GM18909 (cell line): ENCODE measurements around the gene ETS1.
A peak's percentile ranks its signal among the peaks of the same experiment; 100 is the strongest.

Source experiments
- ATAC-seq: cut with Tn5 transposase; IDR thresholded peaks from one replicate; pipeline ENCODE4 v1.9.1; 2021; ENCODE audit warnings: mild to moderate bottlenecking; ENCODE audit not compliant: unreplicated experiment, poor library complexity

ETS1 gene

DNA sequence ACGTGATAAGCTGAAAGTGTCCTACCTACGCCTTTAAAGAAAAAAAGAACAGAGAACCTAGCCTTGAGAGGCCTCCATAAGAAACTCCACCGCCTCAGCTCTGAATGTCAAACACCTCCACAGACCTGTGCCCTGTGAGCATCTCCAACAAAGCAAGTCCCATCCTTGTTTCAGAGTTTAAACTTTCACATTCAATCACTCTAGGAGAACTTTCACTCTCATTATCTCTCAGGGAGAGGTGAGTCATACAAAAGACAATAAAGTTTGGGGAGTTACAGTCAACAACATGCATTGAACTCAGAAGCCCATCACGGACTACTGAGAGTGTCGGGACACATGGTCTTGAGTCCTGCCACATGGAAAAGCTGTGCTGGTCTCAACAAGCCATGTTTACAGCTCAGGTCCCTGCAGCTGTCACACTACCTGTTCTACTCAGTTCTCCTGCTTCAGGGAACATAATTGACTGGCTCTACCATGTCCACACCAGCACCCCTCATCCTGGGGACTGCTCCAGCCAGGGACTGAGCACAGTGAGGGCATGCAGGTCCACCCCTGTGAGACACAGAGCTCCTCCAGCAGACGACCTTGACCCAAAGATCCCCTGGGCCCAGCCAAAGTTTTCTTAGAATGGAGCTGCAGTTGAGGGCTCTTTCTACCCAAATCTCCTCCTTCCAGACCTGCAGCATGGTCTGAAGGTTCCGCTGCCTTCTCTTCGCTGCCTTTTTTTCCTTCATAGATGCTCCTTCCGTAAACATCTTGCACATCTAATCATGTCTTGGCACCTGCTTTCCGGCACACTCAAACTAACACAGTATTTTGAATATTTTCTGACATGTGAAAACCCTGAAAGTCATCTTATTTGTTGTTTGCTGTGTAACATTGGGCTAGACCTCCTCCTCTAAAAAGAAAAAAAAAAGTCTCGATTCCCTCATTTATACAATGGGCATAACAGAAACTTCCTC lies 114.9 kb downstream of the ETS1 start:
- peak; percentile 48 for ATAC-seq

DNA sequence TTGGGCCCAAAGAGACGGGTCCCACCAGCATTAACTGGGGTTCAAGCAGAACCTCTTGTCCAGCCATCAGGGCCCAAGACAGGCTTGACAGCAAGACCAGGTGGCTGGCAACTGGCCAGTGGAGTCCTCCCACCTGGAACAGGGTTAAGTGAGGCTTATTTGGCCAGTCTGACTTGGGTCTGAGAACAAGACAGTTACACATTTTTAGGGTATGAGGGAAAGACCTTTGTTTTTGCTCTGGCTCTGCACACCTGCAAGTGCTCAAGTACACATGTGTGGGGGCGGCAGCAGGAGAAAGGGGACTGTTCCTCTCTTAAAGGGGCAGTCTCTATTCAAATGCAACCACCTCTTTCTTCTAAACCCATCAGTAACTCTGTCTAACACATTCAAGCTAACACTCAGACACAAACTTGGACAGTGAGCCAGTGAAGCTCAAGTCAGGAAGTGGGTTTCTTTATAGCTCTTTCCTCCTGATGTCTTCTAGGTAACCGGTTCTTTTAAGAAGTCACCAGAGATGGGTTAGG lies 116.2 kb downstream of the ETS1 start:
- peak; percentile 51 for ATAC-seq

DNA sequence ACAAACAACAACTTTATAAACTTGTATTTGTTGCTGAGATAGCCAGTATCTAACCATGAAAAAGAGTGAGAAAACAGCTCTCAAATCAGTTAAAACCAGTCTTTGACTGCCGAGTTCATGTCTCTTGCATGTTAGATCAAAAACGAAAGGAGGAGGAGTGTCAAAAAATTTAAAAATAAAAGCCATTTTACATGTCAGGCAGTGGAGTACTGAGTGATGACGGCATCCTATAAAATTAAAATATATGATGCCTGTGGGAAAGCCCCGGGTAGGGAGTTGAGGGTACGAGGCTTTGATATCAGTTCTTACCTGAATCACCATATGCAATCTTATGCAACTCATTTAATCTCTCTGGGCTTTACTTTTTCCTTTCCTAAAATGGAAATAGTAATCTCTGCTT lies 117.3 kb downstream of the ETS1 start:
- ATAC-seq, result no peak

DNA sequence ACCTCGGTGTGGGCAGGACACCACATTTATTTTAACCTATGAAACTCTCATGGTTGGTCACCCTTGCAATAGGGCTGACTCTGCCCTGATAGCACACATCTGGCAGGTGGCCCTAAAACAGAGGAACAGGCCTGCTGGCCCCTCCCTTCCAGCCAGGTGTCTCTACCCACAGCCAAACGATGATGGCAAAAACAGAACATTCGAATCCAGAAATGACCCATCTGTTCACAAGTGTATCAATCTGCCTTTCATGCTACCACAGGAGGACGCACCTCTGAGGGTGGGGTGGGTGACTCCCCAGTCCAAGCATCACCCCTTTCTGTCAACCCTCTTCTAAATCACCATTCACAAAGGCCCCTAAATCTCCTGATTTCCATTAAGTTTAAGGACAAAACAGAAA lies 118.1 kb downstream of the ETS1 start:
- ATAC-seq, result peak; percentile 55

DNA sequence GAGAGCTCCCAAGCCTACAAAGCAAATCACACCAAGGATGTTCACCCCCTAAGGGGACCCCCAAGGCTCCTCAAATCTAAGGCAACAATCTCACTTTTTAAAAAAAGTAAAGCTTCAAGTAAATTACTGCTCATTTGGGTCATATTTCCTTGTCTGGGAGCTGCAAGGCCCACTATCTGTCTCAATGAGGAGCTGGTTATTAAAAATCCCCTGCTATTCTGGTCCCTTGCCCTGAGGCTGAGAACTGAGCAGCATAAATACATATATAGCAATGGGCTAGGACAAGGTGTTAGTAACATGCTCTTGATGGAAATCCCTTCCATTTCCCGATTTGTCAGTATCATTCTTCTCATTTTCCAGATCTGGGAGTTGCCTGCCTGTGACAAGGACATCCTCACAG lies 119.2 kb downstream of the ETS1 start:
- ATAC-seq, result no peak

DNA sequence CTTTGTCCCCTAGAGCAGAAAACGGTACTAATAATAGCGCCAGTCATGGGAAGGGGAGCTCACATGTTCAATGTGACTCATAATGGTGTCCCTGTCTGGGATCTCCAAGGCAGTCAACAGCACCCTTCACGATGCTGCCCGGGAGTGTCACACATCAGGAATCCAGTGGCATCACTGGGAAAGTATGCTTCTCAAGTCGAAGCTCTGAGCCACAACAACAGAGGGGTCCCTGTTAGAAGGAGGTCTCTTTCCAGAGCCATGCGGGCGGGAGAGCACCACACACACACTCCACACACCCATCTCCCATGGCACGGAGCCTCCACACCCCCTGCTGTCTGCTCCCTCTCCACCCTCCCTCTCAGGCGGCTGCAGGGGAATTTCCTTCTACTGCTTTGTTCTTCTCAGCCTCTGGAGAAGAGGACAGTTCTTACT lies 119.7 kb downstream of the ETS1 start:
- ATAC-seq, result no peak

DNA sequence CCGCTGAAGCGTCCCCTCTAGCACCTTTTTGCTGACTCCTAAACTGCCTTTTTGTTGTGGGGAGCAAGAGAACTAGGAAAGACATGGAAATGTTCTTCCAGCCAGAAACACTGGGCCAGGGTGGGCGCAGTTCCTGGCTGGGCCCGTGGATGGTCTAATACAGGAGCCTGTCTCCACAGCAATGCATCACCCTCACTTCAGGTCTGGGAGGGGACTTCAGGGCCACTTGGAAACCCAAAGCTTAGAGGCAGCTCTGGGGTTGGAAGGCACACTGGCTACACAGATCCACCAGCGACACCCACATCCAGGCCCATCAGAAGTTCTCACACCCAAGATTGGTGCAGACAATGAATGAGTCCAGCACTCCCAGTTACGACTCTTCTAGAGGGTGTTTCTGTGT lies 120.3 kb downstream of the ETS1 start:
- ATAC-seq, result no peak

DNA sequence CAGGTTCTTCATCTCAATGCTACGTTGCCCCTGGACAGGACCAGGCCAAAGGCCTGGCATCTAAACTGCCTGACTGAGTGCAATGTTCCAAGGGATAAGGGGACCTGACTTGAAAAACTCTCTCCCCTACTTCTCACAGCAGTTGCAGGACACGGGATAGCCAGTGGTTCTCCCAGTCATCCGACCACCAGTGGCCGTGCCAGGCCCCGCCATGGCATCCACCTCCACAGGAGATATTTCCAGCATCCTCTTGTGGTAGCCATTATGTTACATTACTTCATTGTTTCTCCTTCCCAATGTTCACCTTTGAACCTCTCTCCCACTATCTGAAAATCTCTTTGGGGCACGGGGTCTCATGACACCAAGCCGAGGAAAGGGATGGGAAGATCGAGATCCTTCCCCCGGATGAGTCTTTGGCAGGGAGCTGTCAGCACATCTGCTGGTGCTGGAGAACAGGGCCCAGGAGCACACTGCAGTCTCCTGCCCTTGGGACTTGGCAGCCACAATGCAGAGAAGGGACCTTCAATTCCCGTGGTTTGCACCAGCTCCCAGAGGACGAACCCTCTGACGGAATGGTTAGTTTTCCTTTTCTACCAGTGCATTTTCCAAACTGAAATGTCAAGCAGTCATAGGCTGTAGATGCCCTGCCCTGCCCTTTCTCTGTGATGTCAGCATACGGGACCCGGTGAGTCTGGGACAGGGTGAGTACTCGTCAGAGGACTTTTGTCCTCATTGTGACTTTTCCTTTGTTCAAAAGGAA lies 121.2 kb downstream of the ETS1 start:
- ATAC-seq, result no peak

DNA sequence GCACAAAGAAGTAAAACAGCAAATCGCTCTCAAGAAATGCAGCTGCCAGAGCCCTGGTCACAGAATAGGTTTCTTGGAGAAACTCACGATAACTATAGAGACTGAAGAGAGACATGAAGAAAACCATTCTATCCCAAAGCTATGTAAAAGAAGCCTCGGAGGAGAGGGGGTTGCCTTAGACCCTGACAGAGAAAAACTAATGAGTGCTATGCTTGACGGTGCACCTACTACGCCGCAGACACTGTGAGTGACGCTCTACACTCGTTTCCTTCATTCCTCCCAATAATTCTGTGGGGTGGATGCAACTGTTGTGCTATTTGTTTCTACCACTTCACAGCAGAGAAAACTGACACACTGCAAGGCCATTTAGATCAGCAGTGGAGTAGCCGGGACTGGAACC lies 121.8 kb downstream of the ETS1 start:
- no peak for ATAC-seq

DNA sequence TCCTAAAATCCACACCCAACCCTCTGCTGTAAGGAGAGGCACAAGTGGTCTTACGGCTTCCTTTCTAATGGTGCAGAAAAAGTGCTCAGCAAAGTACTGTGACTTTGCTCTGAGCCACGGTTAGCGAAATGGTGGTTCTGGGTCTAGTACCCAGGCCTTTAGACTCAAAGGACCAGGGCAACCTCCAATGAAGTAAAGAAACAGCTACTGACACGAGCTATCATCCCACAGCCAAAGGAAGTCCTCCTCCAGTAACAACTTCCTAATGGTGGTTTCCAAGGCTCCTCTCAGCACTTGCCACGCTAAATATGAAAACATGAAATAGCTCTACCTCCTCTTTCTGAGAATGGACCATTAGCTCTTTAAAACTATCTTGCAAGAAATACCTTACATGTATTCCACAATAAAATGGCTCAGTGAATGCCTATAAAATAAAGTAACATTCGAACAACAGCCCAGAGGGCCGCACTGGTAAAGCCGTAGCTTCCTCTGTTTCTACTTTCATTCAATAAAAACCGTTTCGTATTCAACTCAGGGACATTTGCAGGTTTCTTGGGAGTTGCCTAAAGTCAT lies 122.4 kb downstream of the ETS1 start:
- no peak for ATAC-seq

DNA sequence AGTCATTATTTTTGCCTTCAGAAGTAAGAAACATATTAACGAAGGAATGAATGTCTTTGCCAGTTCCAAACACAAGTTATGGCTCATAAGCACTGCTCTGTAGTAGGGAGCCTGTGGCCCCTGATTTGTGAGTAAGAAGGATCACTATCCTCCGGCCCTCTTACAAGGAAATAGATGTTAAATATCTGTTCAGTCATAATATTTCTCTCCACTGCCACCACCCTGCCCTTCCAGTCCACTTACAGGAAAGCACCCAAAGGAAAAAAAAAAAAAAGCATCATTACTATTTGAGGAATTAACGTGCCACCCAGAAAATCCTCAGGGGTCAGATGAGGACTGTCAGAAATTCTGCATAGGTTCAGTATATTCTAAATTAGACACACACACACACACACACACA lies 123.4 kb downstream of the ETS1 start:
- no peak for ATAC-seq

DNA sequence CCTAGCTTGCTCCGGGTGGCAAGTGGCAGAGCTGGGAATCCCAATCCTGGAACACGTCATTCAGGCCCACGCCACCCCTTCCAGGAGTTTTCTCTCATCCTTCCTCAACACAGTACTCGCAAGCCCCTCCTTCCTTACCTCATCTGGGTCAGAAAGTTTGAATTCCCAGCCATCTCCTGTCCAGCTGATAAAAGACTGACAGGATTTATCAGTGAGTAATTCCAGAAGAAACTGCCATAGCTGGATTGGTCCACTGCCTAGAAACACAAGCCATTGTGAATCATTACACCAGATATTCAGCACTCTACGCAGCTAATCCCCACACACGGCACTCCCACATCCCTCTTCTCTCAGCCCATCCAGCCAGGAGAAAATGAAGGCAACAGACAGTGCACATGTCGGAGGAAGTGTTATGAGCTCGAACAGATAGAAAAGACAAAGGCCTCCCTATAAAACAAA lies 124.0 kb downstream of the ETS1 start:
- ATAC-seq, result no peak

DNA sequence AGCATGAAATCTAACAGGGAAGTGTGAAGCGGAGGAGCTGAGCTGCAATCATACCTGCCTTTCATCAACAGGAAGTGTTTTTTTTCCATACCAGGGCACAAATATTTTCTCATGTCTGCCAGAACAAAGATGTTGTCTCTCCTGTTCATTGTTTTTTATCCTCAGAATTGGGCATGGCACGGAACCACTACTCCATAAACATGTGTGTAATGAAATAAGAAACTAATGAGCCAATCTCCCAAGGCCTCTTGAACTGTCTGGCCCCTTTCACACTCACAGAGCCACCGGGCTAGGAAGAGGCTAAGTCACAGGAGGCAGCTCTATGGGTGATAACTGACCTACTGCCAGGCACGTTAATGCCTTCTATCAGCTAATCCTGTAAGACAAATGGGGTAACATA lies 124.4 kb downstream of the ETS1 start:
- ATAC-seq, result no peak

DNA sequence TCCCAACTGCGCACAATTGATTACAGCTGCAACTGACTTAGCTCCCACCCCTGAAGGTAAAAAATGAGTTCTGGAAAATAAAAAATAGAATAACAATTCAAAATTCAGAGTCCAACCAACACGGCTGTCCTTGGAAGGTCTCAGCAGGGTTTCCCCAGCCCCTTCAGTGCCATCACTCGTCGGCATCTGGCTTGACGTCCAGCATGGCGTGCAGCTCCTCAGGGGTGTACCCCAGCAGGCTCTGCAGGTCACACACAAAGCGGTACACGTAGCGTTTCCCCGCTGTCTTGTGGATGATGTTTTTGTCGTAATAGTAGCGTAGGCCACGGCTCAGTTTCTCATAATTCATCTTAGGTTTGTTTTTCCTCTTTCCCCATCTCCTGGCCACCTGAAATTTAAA lies 125.2 kb downstream of the ETS1 start:
- ATAC-seq, result no peak

DNA sequence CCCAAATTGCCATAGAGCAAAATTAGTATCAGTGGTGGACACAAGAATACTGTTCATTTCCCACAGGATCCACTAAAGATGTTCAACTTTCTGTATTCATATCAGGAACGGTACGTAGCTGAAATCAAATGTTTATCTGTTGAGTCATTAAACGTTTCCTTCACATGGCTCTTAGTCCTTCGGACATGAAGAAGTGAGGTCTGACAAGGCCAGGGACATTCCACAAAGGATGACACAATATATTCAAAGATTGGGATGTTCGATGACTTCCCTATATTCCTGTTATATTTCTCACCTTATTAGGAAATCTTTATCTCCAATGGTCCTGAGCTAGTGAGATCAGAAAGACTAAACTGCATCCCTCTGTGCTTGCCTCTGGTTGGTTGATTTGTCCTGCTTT lies 129.0 kb downstream of the ETS1 start:
- ATAC-seq, result no peak

DNA sequence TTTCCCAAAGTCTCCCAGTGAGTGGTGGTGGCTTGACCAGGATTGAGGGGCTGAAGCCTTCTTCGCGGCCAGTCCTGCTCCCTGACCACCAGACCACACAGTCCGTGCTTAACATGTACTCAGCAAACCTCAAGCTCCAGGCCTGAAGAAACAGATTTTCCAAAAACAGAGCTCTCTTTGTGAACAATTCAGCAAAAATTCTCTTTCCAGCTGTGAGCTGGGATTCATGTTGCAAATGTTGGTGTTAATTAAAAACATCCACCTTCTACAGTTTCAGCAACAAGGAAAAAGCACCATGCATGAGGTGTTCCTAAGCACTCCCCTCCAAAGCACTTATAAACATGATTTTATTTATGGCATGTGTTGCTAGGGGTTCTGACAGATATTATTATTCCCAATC lies 129.5 kb downstream of the ETS1 start:
- no peak for ATAC-seq

DNA sequence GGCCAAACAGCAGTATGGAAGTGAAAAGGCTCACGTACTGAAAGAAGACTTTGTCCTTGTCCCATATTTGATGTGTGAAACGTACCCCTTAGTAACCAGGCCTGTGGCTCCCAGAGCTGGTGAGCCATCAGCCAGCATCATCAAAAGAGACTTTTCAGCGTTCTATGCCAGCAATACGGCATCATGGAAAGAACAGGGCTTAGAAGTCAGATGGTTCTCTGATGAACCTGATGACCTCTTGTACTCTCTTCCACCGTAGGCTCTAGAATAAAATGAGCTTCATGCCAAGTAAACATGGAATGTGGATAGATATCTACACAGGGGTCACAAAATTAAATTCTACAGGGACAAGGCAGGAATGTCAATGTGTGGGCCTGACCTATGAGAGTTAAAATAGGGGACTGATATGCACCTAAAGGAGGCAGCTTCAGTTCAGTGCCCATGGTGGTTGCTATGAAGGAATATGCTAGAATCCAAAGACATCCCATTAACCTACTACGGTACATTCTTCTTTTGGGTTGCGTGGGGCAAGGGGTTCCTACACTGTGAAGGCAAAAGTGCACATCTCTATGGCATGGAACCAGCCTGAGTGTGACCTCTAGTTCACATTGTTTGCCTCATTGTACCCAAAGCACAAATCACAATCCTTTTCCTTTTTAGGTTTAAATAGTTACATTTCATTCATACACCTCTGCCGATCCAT lies 130.6 kb downstream of the ETS1 start:
- no peak for ATAC-seq

DNA sequence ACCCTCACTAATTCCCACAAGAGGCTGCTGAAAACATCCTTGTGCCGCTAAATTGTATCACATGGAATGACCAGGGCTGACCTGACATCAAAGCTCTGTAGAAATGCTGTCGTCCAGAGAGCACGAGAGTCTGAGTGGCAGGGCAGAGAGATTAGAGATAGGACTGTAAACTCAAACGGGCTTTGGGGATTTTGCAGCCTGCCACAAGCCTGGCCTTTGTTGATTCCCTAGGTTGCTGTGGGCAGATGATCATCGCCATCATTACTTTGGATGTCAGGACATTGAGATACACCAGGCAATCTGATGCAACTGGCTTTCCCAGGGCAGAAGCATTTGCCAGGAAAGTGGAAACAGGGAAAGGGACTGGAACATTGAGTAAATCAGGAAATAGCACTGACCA lies 131.6 kb downstream of the ETS1 start:
- no peak for ATAC-seq

DNA sequence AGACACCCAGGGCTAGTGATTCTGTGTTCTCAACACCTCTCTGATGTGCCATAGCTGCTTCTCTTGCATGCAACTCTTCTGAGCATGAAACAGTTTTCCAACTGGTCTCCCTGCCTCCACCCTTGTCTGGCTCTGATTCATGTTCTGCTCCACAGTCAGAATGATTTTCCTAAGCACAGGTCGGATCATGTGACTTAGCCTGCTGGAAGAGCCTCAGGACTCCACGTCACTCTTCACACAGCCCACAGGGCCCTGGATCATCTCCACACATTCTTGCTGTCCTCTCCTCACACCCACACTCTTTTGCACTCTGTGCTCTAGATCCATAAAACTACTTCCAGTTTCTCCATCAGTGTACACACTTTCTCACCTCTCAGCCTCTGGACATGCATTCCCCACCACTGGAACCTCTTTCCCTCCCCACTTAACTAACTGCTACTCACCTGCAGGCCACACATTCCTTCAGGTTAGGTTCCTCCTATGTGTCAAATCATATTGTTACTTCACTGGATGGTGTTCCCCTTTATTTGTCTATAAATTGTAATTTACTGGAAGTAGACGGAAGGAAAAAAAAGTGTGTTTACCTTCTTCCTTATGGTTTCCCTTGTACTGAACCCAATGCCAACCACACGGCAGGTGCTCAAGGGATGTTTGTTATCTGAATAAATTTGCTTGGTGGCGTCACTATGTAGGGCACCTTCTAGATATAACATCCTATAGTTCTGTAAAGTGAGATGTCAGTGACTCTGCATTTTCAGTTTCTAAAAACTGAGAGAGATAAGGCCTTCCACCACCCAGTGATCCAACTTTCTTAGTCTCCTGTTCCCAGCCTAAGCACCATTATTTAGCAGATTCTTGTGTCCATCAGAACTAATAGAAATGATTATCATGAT lies 133.7 kb downstream of the ETS1 start:
- no peak for ATAC-seq
